ENCODE measurements around the gene CTBP1.
"Not testable (repeated sequence)": the region's sequence is repeated elsewhere in the genome, so short reads cannot be mapped to it uniquely, and the experiment has no call there.

Gene CTBP1

GRCh38 chr4:1237981-1238675 is 10.8 kb downstream of the CTBP1 start:
- DNase-seq (ENCODE audit: low read depth in 2 of 2), result no peak

- not testable (repeated sequence) for DNase-seq (ENCODE audit: low read depth in 2 of 2)
Observed at GRCh38 chr4:1237261-1237660, 11.7 kb downstream of the CTBP1 start.

GRCh38 chr4:1236836-1237235 is 12.1 kb downstream of the CTBP1 start:
- DNase-seq (ENCODE audit: low read depth in 2 of 2), result not testable (repeated sequence)

- DNase-seq (ENCODE audit: low read depth in 2 of 2), result no peak
Observed at GRCh38 chr4:1236103-1236641, 12.8 kb downstream of the CTBP1 start.

GRCh38 chr4:1235381-1236102 is 13.4 kb downstream of the CTBP1 start:
- no peak for DNase-seq (ENCODE audit: low read depth in 2 of 2)

GRCh38 chr4:1234811-1235292 is 14.1 kb downstream of the CTBP1 start:
- no peak for DNase-seq (ENCODE audit: low read depth in 2 of 2)

GRCh38 chr4:1234309-1234695 is 14.6 kb downstream of the CTBP1 start:
- DNase-seq (ENCODE audit: low read depth in 2 of 2), result no peak

GRCh38 chr4:1233641-1234308 is 15.2 kb downstream of the CTBP1 start:
- DNase-seq (ENCODE audit: low read depth in 2 of 2), result no peak

GRCh38 chr4:1232661-1233621 is 16.0 kb downstream of the CTBP1 start:
- no peak for DNase-seq (ENCODE audit: low read depth in 2 of 2)

- no peak for DNase-seq (ENCODE audit: low read depth in 2 of 2)
Observed at GRCh38 chr4:1231637-1232360, 17.1 kb downstream of the CTBP1 start.

- DNase-seq (ENCODE audit: low read depth in 2 of 2), result no peak
Observed at GRCh38 chr4:1230971-1231636, 17.8 kb downstream of the CTBP1 start.

GRCh38 chr4:1230316-1230715 is 18.6 kb downstream of the CTBP1 start:
- no peak for DNase-seq (ENCODE audit: low read depth in 2 of 2)

- no peak for DNase-seq (ENCODE audit: low read depth in 2 of 2)
Observed at GRCh38 chr4:1229117-1229849, 19.6 kb downstream of the CTBP1 start.

GRCh38 chr4:1227816-1228215 is 21.1 kb downstream of the CTBP1 start:
- DNase-seq (ENCODE audit: low read depth in 2 of 2), result no peak

GRCh38 chr4:1226598-1226997 is 22.3 kb downstream of the CTBP1 start:
- DNase-seq (ENCODE audit: low read depth in 2 of 2), result no peak

GRCh38 chr4:1226144-1226481 is 22.8 kb downstream of the CTBP1 start:
- no peak for DNase-seq (ENCODE audit: low read depth in 2 of 2)

GRCh38 chr4:1225272-1226143 is 23.4 kb downstream of the CTBP1 start:
- no peak for DNase-seq (ENCODE audit: low read depth in 2 of 2)

All from fibroblast of skin of left quadriceps (primary cell).